Hepatic stellate cell (primary cell): Measurements from ENCODE around the gene CTH.
A peak's percentile ranks its signal among the peaks of the same experiment; 100 is the strongest.
"Not testable (repeated sequence)": the region's sequence is repeated elsewhere in the genome, so short reads cannot be mapped to it uniquely, and the experiment has no call there.

ENCODE experiments used
- DNase-seq: peaks from one replicate; pipeline ENCODE4 v3.0.0; 2011; ENCODE audit warnings: low spot score

CTH gene

DNA sequence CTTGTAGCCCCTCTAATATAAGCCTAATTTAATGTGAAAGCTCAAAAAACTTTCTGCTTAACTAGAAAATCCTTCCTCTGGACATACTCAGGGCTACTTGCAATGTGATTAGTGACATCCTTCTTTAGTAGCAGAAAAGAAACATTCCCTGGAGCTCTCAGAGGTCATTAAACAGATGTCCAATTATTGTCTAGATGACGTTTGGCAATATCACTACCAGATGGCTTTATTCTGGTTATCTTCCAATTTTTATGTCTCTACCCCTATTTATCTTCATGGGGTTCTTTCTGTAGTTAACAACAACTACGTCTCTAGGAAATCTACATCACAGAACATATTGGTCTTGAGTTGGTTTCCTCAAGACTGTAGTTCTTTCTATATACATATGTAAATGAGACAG lies 44.2 kb downstream of the CTH start:
- no peak for DNase-seq

DNA sequence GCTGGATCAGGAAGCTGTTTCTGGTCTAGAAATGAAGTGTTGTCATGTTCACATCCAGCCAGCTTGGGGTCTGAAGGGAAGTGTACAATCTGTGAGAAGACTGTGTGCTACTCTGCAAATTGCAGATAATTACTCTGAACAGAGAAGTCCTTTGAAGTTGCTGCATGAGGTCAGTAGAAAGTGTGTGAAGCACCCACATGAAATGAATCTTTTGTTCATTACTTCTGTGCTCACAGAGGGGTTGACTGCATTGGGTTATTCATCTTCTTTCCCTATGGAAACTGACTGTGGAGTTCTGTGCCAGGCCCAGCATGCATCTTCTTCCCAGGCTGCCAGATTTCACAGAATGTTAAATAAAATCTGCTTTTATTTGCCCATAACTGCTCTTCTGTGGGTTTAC lies 47.1 kb downstream of the CTH start:
- no peak for DNase-seq

DNA sequence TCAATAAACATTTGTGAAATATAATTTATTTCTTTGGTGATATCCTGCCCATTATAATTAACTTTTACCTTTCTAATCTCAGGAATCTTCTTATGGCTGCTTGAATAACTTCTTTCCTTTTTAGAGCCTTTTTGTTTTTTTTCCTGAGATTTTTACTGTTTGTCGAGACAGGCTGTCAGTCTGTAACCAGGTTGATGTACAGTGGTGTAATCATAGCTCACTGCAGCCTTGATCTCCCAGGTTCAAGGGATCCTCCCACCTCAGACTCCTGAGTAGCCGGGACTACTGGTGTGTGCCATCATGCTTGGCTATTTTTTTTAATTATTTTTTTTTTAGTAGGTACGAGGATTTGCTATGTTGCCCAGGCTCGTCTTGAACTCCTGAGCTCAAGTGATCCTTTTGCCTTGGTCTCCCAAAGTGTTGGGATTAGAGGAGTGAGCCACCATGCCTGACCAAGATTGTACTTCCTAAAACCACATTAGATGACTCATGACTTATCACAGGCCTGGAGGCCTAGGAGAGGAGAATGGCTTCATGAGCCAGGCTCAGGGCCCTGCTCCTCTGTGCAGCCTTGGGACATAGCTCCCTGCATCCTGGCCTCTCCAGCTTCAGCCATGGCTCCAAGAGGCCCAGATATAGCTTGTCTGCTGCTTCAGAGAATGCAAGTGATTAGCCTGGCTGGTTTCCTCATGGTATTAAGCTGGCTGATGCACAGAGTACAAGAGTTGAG lies 48.6 kb downstream of the CTH start:
- peak; percentile 14 for DNase-seq

DNA sequence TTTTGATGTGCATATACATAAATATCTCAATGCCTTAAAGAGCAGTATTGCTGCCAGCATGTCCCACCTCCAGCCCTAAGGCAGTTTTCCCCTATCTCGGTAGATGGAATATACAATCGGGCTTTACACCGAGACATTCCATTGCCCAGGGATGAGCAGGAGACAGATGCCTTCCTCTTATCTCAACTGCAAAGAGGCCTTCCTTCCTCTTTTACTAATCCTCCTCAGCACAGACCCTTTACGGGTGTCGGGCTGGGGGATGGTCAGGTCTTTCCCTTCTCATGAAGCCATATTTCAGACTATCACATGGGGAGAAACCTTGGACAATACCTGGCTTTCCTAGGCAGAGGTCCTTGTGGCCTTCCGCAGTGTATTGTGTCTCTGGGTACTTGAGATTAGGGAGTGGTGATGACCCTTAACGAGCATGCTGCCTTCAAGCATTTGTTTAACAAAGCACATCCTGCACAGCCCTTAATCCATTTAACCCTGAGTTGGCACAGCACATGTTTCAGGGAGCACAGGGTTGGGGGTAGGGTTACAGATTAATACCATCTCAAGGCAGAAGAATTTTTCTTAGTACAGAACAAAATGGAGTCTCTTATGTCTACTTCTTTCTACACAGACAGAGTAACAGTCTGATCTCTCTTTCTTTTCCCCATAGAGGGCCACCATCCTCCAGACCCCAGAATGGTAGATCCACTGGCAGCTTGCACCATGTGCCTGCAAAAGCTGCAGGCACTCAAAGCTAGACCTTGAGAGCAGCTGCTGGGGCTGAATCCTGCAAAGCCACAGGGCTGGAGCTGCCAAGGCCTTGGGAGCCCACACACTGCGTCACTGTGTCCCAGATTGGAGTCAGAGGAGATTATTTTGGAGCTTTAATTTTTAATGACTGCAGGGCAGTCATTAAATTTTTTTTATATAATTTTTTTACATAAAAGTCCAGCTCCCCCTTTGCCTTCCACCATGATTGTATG lies 50.0 kb downstream of the CTH start:
- DNase-seq, result not testable (repeated sequence)

DNA sequence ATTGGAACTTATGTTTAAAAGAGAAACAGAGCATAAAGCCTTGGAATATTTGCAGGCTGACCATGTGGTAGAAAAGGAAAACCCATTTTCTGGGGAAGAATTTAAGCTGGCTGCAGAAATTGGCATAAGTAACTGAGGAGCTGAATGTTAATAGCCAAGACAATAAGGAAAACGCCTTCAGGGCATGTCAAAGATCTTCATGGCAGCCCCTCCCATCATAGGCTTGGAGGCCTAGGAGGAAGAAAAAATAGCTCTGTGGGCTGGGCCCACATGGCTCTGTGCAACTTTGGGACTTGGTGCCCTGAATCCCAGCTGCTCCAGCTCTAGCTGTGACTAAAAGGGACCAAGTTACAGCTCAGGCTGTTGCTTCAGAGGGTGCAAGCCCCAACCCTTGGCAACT lies 51.5 kb downstream of the CTH start:
- no peak for DNase-seq

DNA sequence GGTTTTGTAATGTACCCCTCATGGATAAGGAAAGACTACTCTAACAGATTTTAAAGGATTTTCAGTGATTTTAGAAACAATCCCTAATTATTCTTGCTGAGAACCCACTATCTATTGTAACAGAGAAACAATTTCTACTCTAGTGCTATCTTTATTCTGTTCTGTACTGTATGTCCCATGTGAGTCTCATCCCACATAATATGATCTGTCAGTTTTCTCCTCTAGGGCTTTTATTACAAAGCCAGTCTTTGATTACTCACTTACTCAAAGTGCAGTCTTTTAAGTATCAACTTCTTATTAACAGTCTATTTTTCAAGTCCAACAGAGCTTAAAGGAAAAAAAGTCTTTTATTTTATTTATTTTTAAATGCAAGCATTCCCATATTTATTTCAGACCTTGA lies 54.8 kb downstream of the CTH start:
- no peak for DNase-seq

DNA sequence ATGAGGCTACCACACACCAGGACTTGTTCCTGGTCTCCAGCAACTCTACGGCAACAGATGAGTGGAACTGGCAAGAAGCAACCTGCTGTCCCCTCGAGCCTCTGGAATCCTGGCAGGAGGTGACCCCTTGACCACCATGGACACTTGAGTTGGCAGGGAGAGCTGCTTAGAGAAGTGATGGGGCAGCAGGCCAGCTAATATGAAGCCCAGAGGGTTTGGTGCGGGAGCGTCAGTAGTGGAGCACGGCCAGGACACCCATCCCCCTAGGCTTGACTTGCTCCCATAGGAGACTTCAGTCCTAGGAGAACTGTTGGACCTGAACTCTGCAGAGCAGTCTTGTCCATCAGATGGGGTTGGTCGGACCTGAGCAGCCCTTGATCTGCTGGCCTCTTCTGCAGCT lies 56.5 kb downstream of the CTH start:
- no peak for DNase-seq

DNA sequence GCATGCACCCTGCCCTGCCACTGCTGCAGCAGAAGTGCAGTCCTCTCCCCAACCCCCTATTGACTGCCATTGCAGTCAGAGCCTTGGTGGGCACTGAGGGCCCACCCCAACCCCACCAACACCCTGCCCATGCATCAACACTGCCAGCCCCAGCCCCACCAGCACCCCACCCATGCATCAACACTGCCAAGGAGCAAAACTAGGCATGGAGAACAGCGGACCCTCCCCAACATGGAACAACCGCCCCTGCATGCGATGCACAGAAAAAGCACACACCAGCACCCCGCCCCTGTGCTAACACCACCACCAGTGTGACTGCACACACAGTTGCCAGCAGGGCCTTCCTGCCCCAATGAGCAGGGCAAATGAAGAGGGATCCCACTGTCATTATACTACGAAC lies 57.1 kb downstream of the CTH start:
- DNase-seq, result no peak

DNA sequence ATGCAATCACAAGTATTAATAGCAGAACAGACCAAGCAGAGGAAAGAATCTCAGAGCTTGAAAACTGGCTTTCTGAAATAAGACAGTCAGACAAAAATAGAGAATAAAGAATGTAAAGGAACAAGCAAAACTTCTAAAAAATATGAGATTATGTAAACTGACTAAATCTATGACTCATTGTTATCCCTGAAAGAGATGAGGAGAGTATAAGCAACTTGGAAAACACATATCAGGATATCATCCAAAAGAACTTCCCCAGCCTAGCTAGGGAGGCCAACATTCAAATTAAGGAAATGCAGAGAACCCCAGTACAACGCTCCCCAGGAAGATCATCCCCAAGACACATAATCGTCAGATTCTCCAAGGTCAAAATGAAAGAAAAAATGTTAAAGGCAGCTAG lies 58.1 kb downstream of the CTH start:
- not testable (repeated sequence) for DNase-seq

DNA sequence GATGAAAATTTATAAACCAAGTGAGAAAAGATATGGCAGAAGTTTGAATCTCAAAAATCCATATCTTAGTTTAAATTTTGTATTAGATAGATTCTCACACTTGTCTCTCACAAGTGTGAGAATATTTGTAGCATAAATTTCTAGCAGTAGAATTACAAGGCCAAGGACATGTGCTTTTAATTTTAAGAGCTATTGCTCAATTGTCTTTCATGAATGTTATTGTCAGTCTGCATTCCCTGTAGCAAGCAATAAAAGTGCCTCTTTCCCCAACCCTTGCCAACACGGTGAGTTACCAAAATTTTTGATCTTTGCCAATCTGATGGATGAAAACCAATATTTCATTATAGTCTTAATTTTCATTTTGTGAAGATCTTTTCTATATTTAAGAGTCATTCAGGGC lies 64.0 kb downstream of the CTH start:
- DNase-seq, result no peak

DNA sequence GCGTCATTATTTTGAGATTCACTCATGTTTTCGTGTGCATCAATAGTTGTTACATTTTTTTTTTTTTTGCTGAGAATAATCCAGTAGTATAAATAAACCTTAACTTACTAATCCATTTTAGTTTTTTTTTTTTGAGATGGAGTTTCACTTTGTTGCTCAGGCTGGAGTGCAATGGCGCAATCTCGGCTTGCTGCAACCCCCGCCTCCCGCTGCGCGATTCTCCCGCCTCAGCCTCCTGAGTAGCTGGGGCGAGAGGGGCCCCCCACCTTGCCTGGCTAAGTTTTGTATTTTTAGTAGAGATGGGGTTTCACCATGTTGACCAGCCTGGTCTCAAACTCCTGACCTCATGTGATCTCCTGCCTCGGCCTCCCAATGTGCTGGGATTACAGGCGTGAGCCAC lies 66.0 kb downstream of the CTH start:
- no peak for DNase-seq

DNA sequence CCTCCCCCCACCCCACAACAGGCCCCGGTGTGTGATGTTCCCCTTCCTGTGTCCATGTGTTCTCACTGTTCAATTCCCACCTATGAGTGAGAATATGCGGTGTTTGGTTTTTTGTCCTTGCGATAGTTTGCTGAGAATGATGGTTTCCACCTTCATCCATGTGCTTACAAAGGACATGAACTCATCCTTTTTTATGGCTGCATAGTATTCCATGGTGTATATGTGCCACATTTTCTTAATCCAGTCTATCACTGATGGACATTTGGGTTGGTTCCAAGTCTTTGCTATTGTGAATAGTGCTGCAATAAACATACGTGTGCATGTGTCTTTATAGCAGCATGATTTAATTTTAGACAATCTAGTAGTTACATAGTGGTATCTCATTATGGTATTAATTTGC lies 66.8 kb downstream of the CTH start:
- not testable (repeated sequence) for DNase-seq

DNA sequence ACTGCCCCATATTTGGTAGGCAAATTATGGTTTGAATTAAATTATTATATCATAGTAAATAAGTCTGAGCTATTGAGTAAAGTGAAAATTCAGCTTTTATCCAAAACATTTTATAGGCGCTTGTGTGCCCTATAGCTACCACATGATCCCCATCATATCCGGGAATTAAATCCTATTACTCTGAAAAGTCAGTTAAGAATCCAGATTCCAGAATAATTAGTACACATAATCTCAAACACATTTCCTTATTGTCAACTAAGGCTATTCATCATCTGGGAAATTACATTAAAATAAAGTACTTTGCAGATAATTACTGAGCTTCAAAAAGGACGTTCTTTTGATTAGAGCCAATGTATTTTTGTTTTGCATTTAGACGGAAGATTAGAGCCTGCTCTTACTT lies 72.3 kb downstream of the CTH start:
- no peak for DNase-seq

DNA sequence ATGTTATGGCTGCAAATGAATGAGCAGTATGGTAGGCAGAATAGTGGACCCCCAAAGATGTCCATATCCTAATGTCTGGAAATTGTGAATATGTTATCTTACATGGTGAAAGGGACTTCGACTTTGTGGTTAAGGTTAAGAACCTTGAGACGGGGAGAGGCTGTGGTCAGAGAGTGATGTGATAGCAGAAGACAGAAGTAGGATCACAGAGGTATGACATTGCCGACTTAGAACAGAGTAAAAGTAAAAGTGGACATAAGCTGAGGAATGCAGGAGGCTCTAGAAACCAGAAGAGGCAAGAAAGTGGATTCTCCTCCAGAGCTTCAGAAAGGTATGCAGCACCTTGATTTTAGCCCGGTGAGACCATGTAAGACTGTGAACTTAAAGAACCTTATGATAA lies 74.6 kb downstream of the CTH start:
- DNase-seq, result no peak

DNA sequence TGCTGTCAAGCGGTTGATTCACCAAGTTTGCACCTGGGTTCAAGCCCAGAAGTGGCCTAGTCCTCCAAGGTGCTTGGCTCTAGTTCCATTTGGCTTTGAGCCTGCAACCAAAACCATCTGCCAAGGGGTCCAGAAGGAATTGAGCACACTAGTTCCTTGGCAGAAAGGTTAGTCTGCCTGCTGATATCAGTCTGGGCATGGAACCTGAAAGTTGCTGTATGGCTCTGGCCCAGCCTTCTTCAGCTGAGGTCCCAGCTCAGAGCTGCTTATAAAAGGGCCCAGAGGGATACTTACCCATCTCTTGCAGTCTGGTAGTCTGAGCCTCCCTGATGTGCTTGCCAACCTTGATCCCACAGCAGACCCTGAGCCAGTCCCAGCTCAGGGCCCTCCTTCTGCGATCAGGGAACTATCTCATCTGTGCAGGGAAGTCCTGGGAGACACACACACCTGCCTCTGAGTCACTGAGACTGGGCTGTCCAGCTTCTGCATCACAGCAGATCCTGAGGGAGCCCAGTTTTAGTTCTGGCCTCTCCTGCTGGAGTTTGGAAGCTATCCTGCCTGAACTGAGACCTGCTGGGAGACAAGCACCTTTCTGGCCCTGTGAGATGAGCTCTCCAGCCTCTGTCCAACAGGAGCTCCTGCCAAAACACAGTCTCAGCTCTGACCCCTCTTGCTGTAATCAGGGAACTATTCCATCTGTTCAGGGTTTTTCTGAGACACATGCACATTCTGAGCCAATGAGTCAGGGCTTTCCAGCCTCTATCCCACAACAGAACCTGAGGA lies 75.8 kb downstream of the CTH start:
- peak; percentile 72 for DNase-seq

DNA sequence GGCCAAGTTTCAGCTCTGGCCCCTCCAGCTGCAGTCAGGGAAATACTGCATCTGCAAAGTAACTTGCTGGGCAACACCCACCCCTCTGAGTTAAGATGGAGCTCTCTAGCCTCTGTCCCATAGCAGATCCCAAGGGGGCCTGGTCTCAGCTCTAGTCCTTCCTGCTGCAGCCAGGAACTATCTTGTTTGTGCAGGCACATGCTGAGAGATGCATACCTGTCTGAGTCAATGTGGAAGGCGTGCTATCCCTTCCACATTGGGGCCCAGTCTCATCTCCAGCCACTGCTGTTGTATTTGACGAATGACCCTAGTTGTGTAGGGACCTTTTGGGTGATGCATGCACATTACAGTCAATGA lies 76.4 kb downstream of the CTH start:
- DNase-seq, result no peak

DNA sequence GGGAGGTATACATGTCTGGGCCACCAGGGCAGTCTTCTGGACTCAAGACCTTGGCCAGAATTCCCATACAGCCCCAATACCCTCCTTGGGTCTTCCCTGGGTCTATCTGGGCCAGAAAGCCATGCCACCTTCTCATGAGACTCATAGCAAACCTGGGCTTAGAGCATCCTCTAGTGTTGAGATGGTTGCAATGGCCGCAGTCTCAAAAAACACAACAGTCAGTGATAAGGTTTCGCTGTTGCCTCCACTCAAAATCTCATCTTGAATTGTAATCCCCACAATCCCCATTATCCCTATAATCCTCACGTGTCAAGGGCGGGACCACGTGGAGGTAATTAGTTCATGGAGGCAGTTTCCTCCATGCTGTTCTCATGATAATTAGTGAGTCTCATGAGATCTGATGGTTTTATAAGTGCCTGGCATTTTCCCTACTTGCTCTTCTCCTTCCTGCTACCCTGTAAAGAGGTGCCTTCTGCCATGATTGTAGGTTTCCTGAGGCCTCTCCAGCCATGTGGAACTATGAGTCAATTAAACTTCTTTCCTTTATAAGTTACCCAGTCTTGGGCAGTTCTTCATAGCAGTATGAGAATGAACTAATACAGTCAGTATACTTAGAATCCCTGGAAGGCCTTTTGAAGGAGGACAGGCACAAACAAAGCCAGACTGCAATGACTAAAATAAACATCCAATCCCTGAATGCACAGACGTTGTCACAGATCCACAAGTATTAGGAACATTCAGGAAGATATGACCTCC lies 77.0 kb downstream of the CTH start:
- DNase-seq, result peak; percentile 6
